Activated CD4-positive, alpha-beta T cell treated with anti-CD3 and anti-CD28 coated beads, Interleukin-10, Interleukin-2, amounts not matched to agents 100 ng/mL and 50 ng/mL, durations not matched to agents 16 hours and 8 hours (primary cell): Measurements from ENCODE around the gene SPTB.

Source experiments
- DNase-seq: peaks from one replicate; pipeline ENCODE4 v3.0.0-alpha.2; 2020

Gene SPTB

DNA sequence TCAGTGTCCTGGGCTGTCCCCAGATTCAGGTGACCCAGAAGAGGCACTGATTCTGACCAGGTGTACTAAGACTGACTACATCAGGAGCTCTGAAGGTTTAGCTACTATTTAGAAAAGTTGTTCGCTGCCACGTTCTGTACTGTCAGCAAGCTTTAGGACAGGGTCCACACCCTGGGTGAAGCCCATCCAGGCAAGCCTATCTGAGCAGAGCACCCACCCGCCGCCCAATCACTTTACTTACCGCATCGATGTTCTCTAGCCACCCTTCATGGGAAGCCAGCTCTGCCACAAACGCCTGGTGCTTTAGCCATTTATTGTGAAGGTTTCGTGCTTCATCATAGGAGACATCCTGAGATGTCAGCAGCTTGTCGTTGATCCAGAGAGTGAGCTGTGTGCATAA is 95.7 kb downstream of the SPTB start:
- no peak for DNase-seq

GRCh38 chr14:64782196-64782595 is 97.5 kb downstream of the SPTB start:
- no peak for DNase-seq

DNA sequence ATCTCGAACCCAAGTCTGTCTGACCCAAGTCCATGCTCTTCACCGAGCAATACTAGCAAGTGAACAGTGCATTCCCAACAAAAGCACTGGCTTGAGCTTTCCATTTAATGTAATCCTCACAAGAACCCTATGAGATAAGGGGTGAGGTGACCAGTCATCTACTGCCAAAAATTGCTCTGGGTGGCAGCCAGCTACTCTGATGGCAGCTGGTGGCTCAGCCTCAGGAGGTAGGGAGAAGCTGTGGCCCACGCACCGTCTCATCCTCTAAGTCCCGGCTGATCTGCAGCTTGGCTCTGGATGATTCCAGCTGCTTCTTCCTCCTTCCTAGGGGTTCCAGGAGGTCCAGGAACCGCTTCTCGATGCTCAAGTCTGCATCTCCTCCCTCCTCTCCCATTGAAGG is 100.2 kb downstream of the SPTB start:
- DNase-seq, result no peak

- DNase-seq, result no peak
These were observed 101.5 kb downstream of the SPTB start for GRCh38 chr14:64778104-64778754.

- no peak for DNase-seq
These were observed 102.2 kb downstream of the SPTB start for GRCh38 chr14:64777461-64777860.

GRCh38 chr14:64775081-64775777 is 104.5 kb downstream of the SPTB start:
- no peak for DNase-seq

- no peak for DNase-seq
These were observed 105.4 kb downstream of the SPTB start for GRCh38 chr14:64774272-64774671.

DNA sequence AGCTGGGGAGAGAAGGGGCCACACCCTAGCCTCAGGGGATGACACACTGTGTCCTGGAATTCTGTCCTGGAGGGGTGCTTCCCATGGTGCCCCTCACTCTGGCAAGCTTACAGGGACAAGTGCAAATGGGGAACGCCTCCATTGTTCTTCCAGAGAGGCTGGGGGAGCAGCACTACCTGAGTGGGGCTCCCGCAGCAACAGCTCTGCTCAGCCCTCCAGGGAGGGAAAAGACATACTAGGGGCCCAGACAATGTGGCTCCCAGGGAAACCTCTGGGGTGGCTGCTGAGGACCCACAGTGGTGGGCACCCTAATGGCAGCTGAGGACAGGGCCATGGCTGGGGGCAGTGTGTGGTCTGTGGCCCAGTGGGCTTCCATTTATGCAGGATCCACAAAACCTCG is 106.1 kb downstream of the SPTB start:
- DNase-seq, result no peak

GRCh38 chr14:64773046-64773445 is 106.7 kb downstream of the SPTB start:
- no peak for DNase-seq

- no peak for DNase-seq
These were observed 107.2 kb downstream of the SPTB start for GRCh38 chr14:64772397-64772950.

DNA sequence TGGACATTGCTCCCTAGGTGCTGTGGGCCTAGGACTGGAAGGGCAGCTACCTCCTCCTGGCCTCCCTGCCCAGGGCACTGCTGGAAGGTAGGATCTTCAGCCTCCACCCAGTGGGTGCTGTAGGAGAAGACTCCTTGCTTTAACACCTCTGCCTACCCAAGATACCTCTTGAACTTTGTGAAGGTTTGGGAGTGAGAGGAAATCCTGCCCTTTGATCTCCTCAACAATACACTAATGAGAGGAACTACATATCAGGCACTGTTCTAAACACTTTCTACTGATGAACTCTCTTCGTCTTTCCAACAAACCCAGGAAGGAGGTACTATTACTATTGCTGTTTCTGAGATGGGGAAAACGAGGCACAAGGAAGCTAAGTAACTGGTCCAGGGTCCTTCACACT is 108.5 kb downstream of the SPTB start:
- DNase-seq, result no peak

- DNase-seq, result no peak
These were observed 109.0 kb downstream of the SPTB start for GRCh38 chr14:64770751-64771150.

DNA sequence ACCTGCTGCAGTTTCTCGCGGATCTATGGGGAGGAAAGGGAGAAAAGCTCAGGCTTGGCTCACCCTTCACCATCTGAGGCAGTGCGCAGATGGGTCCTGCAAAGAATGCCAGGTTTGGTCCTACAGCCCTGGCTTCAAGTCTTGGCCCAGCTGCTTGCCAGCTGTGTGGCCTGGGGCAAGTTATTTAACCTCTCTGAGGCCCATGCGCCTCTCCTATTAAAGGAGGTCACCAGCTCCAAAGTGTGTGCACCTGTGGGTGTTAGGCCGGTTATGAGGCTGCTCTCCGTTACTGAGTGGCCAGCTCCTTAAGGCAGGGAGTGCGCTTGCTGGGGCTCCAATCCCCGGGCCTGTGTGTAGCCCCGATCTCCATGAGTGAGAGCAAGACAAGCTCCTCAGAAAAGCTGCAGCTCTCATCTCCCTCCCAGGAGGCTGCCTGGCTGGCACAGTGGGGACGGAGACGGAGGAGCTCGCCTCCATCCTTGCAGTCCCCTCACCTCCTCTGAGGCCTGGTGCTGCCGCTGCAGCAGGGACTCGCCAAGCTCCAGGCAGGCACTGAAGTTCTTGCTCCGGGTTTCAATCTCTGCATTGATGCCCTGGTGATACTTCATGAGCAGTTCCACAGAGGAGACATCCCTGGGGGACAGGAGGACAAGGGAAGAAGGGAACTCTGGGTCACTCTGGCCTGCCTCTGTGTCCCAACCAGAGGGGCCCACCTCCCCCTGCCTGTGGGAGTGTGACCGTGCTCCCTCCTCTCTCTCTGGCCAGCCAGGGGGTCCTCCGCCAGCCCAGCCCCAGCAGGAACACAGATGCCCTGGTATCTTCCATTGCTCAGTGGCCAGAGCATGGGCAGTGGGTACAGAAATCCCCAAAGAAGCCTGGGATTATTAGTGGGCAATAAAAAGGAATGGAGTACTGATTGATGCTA is 110.3 kb downstream of the SPTB start:
- DNase-seq, result no peak

GRCh38 chr14:64768401-64769095 is 111.2 kb downstream of the SPTB start:
- no peak for DNase-seq

DNA sequence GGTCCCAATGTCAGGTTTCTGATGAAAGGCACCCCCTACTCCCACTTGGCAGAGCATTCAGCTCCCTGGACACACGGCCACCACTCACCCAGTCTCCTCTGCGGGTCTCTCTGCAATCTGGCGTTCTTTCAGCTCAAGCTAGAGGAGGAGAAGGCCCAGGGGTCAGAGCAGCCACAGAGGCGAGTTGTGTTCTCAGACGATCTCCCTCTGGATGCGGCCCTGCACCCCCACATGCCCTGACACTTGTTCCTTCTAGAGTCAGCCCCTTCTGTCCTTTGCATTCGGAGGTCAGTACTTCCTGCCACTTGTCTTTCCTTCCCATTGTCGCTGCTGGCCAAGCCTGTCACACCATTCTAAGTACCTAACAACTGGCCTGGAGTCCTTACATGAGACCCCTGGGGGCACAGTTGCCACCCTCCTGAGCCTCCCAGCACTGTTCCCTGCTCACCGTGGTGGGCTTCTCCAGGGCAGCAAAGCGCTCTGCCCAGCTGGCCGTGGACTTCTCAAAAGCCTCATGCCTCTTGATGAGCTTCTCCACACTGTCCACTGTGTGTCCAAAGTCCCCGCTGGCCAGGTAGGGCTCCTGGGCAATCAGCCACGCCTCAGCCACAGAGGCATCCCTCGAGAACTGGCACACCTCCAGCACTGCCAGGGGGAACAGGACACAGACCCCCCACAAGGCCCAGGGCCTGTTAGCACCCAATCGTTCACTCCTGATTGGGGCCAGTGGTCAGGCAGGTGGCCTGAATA is 112.3 kb downstream of the SPTB start:
- no peak for DNase-seq

- no peak for DNase-seq
These were observed 113.1 kb downstream of the SPTB start for GRCh38 chr14:64766430-64767151.

GRCh38 chr14:64765740-64766302 is 113.9 kb downstream of the SPTB start:
- DNase-seq, result no peak

GRCh38 chr14:64764641-64765520 is 114.8 kb downstream of the SPTB start:
- peak; percentile 77 for DNase-seq

DNA sequence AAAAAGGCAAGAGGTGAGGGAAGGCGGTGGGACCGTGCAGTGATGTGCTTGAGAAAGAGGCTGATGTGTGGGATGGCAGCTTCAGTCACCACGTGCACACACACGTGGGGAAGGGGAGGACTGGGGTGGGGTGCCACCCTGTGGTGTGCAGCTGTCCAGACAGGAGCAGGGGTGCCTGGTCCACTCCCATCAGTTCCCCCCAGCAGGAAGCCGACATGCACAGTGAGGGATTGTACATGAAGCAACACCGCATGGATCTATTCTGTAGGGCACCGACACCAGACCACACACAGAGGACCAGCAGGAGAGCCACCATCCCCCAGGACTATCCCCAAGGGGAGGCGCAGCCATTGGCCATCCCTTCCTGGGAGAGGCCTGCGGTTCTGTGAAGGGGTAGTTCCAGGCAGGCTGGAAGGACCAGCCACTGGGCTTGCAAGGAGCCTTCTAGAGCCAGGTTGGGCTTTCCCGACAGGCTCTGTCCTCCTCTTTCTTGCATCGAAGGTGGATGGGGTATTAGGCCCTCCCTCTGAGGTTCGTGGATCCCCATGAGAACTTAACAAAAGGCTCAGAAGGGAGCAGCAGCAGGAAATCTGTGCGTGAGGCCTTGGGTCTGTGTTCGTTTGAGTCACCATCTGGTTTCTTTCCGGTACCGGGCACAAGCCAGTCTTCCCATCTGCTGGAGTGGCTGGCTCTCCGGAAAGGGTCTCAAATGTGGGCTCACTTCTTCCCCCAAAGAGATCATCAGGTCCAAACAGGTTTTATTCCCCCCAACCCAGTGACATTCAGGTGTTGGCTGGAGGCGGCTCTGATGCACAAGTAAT is 115.7 kb downstream of the SPTB start:
- no peak for DNase-seq
